ENCODE measurements around the gene LDLRAD3.

The LDLRAD3 gene

DNA sequence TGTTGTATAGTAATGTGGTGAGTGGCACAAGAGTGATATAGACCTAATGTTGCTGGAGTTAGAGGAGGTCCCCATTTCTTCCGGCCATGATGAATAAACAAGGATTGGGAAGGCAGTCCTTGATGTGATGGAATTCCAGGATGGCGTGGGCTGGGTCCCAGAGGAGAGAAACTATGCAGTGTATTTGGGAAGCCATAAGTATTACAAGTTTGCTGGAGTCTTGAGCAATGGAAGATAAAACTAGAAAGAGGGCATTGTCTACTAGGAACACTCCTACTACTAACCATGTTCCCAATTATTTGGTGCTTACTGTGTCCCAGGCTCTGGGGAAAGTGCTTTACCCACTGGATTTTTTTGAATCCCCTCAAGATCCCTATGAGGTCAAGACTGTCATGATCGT is 20.0 kb downstream of the LDLRAD3 start:
- no peak for DNase-seq

DNA sequence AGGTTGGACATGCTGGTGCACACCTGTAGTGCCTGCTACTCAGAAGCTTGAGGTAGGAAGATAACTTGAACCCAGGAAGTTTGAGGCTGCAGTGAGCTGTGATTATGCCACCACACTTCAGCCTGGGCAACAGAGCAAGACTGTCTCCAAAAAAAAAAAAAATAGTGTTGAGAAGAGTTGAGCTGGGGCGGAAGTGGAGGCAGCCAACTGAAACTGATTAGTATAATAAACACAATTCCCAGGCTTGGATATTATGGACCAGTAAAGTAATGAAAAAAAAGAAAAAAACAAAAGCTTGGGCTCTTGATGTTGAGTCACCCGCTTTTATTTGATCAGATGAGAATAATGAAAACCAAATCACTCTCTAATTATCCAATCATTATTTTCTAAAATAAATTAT is 21.0 kb downstream of the LDLRAD3 start:
- no peak for DNase-seq

DNA sequence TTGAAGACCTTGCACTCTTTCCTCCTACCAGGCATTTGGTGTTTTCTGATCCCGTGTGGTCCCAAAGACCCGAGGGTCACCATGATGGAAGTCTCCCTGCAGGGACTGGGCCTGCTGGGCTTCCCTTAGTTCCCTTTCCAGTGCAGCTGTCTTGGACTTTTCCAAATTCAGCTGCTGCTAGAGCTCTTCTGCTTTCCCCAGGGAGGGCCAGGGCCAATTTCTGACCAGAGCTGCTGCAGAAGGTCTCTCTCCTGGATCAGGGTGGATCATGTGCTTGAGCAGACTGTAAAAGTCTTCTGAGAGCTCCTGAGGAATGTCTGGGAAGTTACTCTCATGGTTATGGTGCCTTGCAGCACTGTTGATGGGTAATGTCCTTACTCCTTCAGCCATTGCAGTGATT is 23.2 kb downstream of the LDLRAD3 start:
- DNase-seq = no peak

DNA sequence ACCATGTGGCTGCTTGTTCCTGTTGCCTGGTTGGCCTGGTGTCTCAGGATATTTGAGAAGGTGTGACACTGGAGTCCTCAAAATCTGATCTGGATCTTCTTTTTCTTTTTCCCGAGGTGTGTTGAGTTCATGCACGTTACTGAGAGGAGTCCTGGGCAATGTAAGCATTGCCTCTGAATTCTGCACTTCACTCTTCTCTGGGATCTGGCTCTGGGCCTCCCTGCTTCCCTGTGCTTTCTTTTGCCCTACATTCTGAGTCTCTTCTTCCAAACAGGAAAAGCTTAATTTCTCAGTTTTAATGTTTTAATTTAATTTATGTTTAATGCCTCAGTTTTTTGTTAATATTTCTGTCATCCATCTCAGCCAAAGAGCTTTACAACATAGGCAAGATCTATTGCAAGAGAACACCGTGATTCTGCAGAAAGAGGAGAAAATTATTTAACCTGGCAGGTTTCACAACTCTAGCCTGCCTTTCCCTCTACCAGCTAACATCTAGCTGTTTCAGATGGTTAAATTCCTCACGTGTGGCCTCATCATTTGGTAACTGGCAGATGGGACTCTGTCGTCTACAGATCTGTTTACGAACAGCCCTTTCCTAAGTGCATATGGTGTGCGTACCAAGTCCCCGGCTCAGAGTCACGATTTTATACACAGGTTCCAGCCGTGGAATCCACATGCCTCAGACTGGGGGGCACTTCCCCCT is 24.7 kb downstream of the LDLRAD3 start:
- DNase-seq = no peak

DNA sequence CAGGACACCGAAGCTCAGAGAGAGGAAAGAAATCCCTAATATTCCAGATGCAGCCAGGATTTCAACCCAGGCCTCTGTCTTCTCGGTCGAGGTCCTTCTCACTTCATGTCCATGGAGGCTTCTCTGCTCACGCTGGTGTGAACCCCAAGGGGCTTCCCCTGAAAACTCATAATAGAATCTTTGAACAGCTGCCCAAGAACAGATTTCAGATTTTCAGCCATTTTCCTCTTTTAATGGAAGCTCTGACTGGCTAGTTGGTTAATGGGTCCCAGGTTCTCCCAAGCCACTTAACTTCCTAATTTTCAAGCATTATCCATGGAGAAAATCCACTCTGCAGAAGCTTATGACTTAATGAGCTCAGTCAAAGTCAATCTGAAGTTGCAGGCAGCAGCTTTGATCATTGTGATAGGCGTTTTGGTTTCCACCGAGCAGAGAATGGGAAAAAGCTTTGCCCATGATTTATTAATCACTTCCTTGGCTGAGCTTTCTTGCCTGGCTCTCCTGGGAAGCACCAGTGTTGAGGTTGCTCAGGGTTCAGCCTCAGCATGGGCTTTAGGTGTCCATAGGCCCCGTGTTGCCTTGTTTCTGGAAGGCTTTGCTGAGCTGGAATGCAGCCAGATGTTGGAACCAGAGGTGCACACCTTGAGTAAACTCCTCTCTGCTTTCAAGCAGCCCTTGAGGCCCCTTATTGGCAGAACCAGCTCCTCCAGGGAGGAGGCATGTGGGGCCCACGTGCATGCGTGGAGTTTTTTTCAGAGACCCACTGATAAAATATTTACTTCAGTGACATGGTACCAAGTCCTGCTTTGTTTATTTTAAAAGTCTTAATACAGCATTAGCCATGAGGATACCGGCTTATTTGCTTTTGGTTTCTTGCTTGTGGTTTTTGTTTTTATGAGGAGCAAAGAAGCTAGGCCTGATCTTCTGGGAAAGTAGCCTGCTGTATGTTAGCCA is 25.5 kb downstream of the LDLRAD3 start:
- no peak for DNase-seq

DNA sequence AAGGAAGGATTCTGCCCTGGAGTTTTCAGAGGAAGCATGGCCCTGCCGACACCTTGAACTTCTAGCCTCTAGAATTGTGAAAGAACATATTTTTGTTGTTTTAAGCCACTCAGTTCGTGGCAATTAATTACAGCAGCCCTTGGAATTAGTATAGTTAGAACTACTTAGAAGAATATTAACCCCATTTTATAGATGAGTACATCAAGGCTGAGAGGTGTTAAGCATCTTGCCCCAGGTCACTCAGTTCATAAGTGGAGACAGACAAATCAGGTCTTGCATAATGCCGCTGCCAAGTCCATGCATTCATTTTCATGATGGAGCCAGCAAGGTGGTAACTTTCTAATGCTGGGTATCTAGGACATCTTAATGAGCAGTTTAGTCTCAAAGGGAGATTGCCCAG is 26.6 kb downstream of the LDLRAD3 start:
- no peak for DNase-seq

DNA sequence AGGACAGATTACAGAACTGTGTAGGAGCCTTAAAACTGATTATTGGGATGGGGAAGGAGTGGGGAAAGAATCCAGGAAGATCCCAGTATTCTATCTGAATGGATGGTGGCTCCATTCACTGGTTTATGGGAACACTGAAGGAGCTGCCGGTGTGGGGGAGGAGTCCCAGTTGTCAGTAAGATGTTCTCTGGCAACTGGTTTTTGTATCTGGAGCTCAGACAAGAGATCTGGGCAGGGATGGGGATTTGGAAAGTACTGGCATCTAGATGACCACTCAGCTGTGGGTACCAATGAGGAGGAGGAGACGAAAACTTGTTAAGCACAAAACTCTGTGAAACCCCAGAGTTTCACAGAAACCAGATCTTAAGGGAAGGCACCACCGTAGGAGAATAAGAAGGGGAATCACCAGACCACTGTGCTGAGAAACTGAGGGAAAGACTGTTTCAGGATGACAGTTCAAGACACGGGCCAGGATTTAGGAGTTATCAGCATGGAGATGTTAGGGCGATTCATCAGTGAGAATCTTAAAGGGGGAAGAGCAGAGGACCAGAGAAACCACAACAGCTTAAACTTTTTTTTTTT is 28.1 kb downstream of the LDLRAD3 start:
- DNase-seq = no peak

DNA sequence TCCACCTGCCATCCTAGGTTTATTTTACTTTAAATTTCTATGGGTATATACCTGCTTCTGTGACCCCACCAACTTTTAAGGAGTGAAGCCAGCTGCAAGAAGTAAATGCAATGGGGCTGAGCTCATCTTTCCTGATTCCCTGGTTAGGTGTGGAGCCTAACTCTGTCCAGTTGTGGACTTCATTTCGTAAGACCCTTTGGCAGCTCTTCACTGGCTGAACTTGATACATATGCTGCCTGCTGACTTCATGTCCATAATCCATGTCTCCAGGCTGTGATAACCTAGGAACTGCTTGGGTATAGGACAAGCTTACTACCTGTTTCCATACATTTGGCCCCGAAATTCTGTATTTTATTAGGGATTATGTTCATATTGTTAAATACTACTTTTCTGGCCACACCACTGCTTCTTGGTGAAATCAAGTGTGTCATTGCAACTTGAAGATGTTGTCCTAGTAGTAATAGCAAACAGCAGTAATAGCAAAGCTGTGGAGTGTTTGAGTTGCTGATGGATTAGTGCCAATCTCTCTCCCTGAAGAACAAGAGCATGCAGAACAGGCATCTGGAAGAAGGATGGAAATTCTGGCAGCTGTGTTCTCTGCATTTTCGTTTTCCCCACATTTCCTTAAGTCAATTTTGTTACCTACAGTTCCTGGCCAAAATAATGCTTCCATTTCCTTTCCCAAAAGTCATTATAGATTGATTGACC is 31.2 kb downstream of the LDLRAD3 start:
- no peak for DNase-seq

DNA sequence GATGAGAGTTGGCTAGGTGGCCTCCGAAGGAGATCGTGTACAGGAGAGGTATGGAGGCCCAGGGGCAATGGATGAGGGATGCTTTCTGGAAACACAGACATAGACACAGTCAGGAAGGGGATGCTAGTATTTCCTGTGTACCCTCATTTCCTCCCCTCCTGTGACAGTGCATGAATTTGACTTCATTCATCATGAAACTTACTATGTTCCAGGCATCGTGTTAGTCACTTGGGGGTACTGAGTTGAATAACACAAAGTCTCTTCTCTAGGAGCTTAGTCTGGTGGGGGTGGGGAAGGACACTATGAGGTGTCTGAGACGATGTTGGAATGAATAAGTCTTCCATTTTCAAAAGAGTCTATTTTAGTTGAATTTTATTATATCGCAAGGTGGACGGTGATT is 32.6 kb downstream of the LDLRAD3 start:
- no peak for DNase-seq

DNA sequence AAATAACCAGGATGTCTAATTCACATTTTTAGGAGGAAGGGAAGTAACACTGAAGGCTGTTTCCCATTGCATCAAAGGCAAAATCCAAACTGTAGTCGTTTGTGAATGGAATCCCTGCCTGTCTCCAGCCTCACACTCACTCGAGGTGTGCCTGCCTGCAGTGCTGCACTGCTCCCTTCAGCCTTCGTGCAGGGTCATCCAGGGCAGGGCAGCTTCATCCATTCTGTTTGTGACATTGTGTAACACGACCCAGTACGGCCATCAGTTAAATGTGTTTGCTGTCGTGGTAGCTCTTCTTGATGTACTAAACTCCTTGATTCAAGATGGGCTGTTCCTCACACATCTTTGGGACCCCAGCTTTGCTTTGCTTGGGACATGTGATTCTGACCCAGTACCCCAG is 34.3 kb downstream of the LDLRAD3 start:
- no peak for DNase-seq

DNA sequence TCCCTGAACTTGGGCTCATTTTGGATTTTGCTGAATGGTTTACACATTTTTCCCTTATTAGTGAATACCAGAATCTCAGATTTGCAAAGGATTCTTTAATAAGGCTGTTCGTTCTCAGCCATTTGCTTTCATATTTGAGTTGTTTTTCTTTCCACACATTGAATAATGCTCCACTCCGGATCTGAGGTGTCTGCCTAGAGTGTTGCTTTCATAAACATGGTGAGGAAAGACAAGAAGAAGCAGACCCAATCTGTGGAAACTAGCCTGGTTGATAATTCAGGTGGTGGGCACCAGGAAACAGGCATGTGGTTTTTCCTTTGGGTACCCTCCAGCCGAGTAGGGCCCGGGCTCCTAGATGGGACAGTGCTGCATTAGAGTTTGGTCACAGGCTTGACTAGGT is 35.0 kb downstream of the LDLRAD3 start:
- DNase-seq = no peak

DNA sequence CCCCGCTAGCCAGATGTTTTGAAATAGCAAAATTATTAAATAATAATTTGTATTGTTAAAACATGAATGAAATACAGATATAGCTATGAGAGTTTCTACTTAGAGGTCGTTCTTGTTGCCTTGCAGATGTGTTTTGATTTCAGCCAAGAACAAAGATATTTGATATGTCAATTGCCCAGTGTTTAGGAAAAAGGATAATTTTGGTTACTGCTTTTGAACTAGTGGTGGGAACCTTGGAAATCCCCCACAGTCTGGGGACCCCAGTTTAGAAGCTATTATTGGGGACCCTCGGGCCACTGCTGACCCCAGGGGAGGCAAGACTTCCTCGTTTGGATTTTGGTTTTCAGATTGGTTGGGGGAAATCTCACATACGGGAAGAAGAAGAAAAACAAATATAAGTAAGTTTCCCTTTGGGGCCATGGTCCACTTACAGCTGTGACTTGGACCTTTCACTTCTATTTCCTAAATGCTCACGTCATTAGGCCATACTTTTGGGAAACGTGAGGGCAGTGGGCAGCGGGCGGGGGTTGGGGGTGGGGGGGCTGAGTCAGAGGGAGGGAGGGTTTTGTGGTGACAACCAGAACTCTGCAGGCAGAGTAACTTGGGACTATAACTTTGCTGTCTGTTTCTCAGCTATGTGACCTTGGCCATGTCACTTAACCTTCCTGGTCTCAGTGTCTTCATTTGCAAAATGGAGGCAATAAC is 37.0 kb downstream of the LDLRAD3 start:
- no peak for DNase-seq

DNA sequence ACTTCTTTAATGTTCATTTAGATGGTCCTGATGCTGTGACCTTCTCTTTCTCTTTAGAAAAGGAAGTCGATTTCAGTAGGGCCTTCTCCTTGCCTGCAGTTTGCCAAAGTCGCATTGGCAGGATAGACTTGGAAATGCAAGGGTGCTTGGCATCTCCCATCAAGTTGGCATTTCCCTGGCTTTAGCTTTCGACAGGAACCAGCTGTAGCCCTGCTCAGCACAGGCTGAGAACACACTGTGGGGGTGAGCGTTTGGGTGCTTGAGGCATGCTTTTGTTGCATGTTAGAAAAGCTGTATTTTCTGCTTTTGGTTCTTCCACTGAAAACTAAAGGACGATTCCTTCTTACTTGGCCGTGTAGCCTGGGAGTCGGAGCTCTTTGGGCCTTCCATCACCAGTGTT is 37.7 kb downstream of the LDLRAD3 start:
- DNase-seq = no peak

DNA sequence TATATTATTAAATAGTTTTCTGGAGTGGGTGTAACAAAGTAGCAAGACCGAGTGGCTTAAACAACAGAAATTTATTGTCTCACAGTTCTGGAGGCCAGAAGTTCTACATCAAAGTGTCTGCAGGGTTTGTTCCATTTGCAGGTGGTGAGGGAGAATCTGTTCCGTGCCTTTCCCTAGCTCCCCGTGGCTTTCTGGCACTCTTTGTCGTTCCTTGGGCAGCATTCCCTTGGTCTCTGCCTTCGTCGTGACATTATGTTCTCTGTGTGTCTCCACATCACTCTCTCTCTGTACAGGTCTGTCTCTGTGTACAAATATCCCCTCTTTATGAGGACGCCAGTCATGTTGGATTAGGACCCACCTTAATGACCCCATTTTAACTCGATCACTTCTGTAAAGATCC is 38.2 kb downstream of the LDLRAD3 start:
- DNase-seq = no peak

DNA sequence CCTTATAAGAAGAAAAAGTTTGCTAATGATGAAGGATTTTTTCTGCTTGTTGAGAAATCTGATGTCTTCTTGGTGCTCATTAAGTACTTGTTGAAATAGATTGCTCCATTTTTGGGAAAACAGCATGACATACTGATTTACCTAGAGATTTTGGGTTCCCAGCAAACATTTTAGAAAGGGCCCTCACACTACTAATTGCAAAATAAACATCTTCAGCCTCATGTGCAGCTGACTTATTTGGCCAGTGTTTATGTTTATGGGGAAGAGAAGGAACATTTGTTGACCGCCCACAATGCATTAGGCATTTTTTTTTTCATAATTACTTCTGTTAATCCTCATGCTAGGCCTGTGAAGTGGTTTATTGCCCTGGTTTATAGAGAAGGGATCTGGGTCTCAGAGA is 40.1 kb downstream of the LDLRAD3 start:
- no peak for DNase-seq

DNA sequence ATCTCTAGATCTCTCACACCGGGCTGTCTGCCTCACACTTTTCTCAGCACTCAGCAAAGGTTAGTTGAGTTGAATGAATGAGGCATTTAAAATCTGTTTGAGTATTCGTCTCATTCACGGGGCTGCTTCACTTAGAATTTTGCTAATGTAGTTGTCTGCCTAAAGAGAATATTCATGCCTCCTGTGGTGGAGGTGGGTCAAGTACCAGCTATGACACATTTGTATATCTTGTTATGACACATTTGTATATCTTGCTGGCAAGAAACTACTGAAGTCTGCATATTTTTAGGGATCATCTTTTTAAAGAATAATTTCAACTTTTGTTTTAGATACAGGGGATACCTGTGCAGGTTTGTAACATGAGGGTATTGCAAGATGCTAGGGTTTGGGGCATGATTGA is 43.1 kb downstream of the LDLRAD3 start:
- peak; percentile 41 for DNase-seq

DNA sequence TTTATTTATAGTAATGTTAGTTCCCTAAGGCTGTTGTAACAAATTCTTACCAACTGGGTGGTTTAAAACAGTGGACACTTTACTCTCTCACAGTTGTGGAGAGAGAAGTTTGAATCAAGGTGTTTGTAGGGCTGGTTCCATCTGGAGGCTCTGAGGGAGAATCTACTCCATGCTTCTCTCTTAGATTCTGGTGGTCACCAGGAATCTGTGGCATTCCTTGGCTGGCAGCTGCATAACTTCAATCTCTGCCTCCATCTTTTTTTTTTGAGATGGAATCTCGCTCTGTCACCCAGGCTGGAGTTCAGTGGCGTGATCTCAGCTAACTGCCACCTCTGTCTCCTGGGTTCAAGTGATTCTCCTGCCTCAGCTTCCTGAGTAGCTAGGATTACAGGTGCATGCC is 46.3 kb downstream of the LDLRAD3 start:
- DNase-seq = no peak

DNA sequence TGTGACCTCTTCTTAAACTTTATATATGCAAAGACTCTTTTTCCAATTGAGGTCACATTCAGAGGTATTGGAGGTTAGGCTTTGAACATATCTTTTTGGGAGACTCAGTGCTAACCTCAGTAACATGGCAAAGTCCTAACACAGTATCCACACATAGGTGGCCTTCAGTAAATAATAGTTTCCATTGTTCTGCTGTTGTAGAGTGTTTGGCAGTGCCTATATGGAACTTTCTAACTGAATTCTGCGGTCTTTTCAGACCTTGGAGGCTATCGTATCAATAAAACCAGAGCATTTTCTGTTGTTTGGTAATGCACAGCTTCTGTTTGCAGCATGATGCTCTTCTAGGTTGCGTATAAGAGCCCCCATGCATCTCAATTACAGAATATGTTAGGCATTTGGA is 47.0 kb downstream of the LDLRAD3 start:
- no peak for DNase-seq

DNA sequence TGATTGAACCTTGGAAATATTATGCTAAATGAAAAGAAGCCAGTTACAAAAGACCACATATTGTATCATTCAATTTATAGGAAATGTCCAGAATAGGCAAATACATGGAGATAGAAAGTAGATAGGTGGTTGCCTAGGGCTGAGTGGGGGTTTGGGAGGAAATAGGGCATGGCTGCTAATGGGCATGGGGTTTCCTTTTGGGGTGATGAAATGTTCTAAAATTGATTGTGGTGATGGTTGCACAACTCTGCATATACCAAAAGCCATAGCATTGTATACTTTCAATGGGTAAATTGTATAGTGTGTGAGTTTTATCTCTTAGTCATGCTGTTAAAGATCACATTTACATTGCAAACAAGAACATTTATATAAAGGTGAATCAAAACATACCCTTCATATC is 48.7 kb downstream of the LDLRAD3 start:
- no peak for DNase-seq

DNA sequence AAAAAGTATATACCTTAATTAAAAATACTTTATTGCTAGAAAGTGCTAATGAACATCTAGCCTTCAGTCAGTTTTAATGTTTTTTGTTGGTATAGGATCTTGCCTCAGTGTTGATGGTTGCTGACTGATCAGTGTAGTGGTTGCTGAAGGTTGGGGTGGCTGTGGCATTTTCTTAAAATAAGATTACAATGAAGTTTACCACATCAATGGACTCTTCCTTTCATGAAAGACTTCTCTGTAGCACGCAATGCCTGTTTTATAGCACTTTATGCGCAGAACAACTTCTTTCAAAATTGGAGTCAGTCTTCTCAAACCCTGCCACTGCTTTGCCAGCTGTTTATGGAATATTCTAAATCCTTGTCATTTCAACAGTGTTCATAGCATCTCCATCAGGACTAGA is 50.6 kb downstream of the LDLRAD3 start:
- no peak for DNase-seq

DNA sequence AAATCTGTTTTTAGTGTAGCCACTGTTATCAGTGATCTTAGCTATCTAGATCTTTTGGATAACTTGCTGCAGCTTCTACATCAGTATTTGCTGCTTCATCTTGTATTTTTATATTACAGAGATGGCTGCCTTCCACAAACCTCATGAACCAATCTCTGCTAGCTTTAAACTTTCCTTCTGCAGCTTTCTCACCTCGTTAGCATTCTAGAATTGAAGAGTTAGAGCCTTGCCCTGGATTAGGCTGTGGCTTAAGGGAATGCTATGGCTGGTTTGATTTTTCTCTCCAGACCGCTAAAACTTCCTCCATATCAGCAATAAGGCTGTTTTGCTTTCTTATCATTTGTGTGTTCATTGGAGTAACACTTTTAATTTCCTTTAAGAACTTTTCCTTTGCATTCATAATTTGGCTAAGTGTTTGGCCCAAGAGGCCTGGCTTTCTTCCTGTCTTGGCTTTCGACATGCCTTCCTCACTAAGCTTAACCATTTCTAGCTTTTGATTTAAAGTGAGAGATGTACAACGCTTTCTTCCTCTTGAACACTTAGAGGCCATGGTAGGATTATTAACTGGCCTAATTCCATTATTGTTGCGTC is 51.9 kb downstream of the LDLRAD3 start:
- no peak for DNase-seq

DNA sequence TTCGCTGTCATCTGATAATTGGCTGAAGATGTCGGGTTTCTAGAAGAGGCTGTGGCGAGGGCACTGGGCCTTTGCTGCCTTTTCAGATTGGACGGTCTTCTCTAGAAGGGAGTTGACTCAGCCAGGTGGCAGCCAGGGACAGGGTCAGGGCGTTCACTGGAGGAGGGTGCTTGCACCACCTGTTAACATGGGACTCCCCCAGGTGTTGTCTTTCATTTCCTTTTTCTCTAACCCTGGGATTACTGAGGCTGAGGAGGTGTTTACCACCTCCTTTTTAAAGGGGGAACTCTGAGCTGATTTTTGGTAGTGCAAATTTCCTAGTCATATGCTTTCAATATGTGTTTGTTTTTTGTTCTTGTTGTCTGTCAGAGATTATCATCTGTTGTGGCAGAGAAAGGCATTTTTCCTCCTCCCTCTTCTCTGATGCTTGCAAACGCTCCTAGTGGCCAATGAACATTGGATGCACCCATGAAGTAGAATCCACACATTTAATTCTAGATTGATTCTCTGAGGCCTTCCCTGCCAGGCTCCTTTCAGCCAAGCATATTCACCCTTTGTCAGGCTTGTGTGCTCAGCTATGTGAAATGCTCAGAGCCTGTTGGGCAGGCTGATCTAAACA is 54.1 kb downstream of the LDLRAD3 start:
- DNase-seq = no peak

Measured in HCEC 1CT (cell line).